ENCODE measurements around the gene ZNF804A. TPM values are rescaled to one million over a fixed set of nuclear protein-coding genes. Genes with fewer than 3 reads are reported as not detected.

Gene ZNF804A
- total and polyA plus RNA-seq, 8 donors: 0.05 to 0.25 (median 0.11) TPM; not detected in 4

GRCh38 chr2:184566716-184567115 lies 31.6 kb upstream of the ZNF804A start:
- Histone ChIP-seq H3K4me1 (no peaks in the 10 kb centered on the region), H3K27ac (no peak overlapping the region), H3K4me3 (no peak overlapping the region), H3K9me3 (no peaks in the 10 kb centered on the region), H3K36me3 (no peaks in the 10 kb centered on the region), H3K27me3 (peaks cover 0 to 3% (median 0%) of the 10 kb centered on the region in 4 donors)
- DNase-seq: no peak
- TF ChIP-seq CTCF (IDR thresholded peaks at IDR 0.05): no peak
- no peak for FAIRE-seq
- 70 to 75% methylated on average over 3 of the region's 3 CpGs for WGBS, 2 donors
- intact Hi-C loops (cut with DNase I): no loop called here
- ATAC-seq: no peak

GRCh38 chr2:184577056-184577455 lies 21.3 kb upstream of the ZNF804A start:
- no peaks in the 10 kb centered on the region for H3K4me1 ChIP-seq
- H3K9me3 ChIP-seq: no peaks in the 10 kb centered on the region
- no peaks in the 10 kb centered on the region for H3K36me3 ChIP-seq
- no peaks in the 10 kb centered on the region for H3K27me3 ChIP-seq
- 84 to 85% methylated on average over 1 of the region's 1 CpG for WGBS, 2 donors
- no peak overlapping the region for H3K4me3 ChIP-seq
- DNase-seq: no peak
- H3K27ac ChIP-seq: no peak overlapping the region
- no peak for TF ChIP-seq CTCF (IDR thresholded peaks at IDR 0.05)
- FAIRE-seq: no peak
- no peak for ATAC-seq
- intact Hi-C loops (cut with DNase I): no loop called here

GRCh38 chr2:184577743-184578142 lies 20.6 kb upstream of the ZNF804A start:
- WGBS, 2 donors: 48 to 56% methylated on average over 4 of the region's 4 CpGs
- FAIRE-seq: no peak
- Histone ChIP-seq H3K27me3 (no peaks in the 10 kb centered on the region), H3K9me3 (no peaks in the 10 kb centered on the region), H3K4me1 (no peaks in the 10 kb centered on the region), H3K4me3 (no peak overlapping the region), H3K36me3 (no peaks in the 10 kb centered on the region), H3K27ac (no peak overlapping the region)
- intact Hi-C loops (cut with DNase I): no loop called here
- no peak for DNase-seq
- TF ChIP-seq CTCF (IDR thresholded peaks at IDR 0.05): no peak
- peak in 2 of 4 donors; percentile 25 to 50 for ATAC-seq

GRCh38 chr2:184579226-184579625 lies 19.1 kb upstream of the ZNF804A start:
- Histone ChIP-seq H3K27ac (no peak overlapping the region), H3K27me3 (no peaks in the 10 kb centered on the region), H3K4me3 (no peak overlapping the region), H3K4me1 (no peaks in the 10 kb centered on the region), H3K36me3 (no peaks in the 10 kb centered on the region), H3K9me3 (no peaks in the 10 kb centered on the region)
- DNase-seq (no peak), ATAC-seq (no peak), FAIRE-seq (no peak)
- intact Hi-C loops (cut with DNase I): no loop called here
- no peak for TF ChIP-seq CTCF (IDR thresholded peaks at IDR 0.05)
- 74 to 86% methylated on average over 4 of the region's 4 CpGs for WGBS, 2 donors

GRCh38 chr2:184581391-184581790 lies 16.9 kb upstream of the ZNF804A start:
- no peaks in the 10 kb centered on the region for H3K4me1 ChIP-seq
- ATAC-seq: no peak
- no peak for FAIRE-seq
- H3K4me3 ChIP-seq: no peak overlapping the region
- TF ChIP-seq CTCF (IDR thresholded peaks at IDR 0.05): no peak
- DNase-seq: no peak
- H3K27ac ChIP-seq: no peak overlapping the region
- intact Hi-C loops (cut with DNase I): no loop called here
- H3K9me3 ChIP-seq: no peaks in the 10 kb centered on the region
- WGBS, 2 donors: 69 to 94% methylated on average over 1 of the region's 1 CpG
- H3K36me3 ChIP-seq: no peaks in the 10 kb centered on the region
- no peaks in the 10 kb centered on the region for H3K27me3 ChIP-seq
